GM19328 (cell line): Measurements from ENCODE around the gene FOXM1.

Experiments
- ATAC-seq: cut with Tn5 transposase; IDR thresholded peaks from one replicate; pipeline ENCODE4 v1.9.1; 2021; ENCODE audit warnings: mild to moderate bottlenecking, moderate library complexity; ENCODE audit not compliant: unreplicated experiment

FOXM1 gene

DNA sequence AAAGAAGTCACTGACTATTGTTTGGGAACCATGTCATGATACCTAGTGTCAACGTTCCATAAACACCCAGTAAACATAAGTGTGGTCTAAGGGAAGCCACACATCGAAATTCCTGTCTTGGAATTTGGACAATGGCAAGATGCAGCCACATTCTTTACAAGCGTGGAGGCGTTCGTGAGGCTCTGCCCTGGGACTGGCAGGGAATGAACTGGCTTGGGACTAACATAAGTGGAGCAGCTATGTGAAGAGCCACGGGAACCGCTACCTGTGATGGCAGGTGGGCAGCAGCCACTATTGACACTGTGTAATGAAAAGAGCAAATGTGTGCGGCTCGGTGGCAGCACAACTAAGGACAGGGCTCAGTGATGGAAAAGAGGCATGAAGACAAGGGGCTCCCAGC is 32.2 kb downstream of the FOXM1 start:
- ATAC-seq, result no peak

DNA sequence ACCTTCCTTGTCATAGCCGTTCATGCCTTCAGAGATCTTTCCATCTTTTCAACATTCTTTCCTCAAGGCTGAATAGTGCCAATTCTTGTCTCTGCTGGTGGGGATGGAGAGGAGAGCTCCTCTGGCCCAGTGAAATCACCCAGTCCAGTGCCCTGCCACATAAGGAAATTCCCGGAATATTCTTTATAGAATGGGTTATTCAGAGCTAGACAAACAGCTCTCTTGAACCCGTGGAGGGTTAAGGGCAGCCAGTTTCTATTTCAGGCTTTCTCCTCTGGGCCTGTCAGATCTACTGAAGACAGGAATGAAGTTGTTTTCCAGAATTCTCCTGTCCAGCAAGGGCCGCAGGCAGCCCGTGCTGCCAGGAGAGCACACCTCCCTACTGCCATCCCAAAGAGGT is 34.0 kb downstream of the FOXM1 start:
- ATAC-seq, result no peak

- ATAC-seq, result no peak
These were observed 35.8 kb downstream of the FOXM1 start for GRCh38 chr12:2841056-2841650.

- no peak for ATAC-seq
These were observed 40.4 kb downstream of the FOXM1 start for GRCh38 chr12:2836574-2836973.

DNA sequence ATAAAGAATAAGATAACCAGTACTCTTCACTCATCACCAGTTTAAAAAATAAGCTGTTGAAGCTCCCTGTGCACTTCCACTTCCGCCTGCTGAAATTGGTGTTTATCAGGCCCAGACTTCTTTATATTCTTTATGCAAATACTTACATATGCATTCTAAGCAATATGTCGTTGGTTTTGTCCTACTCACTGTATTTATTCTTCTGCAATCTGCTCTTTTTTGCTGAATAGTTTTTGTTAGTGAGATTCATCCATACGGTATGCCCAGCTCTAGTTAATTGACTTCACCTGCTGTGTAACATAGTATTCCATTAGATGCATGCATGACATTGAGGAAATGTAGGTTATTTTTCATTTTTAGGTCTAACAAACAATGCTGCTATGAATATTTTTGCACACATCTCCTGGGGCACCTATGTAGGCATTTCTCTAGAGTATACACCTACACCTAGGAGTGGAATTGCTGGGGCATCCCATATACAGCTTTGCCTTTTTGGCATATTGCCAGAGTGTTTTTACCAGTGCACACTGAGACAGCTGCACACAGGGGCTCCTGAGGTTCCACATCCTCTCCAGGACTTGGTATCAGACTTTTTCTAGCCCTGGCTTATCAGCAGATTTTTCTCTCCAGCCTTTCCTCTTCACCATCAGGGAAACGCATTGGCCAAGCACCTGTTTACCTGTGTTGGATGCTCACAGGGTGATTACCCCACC is 41.1 kb downstream of the FOXM1 start:
- no peak for ATAC-seq

DNA sequence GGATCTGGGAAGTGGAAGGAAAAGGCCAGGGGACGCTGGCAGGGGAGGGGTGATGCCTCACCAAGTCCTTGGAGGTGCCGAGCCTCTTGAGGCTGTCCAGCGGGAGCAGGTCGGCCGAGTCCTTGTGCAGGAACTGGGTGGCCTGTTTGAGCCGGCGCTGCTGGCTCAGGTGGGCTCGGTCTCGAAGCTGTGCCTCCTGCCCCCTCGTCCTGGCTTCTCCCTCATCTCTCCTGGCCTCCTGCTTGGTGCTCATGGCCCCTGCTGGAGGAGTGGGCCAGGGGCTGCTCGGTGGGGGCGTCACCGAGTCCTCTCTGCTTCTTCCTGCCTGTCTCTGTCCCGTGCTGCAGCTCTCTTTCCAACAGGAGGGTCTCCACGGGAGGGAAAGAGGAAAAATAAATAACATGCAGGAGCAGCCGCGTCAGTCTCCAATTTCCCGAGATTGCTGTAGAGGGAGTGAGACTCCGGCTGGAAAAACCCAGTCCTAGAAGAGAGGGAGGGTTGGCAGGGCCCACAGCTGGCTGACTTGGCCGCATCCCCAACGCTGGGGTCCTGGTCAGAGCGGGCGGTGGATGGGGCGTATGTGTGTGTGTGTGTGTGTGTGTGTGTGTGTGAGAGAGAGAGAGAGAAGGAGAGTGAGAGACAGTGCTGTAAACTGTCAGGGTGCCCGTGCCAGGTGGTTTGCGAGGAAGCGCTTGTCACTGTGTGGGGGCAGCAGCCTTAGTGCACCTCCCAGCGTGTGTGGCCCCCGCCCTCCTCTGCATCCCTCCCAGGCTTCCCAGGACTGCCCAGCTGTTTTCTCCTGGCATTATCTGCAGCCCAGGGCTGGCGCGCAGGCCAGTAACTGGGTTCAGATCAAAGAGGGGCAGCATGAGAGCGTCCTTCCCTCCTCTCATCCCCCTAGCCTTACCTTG is 42.1 kb downstream of the FOXM1 start, which contains the start of gene NRIP2:
Gene NRIP2, minus strand, starts transcription at position 455 of the 911 bp plus-strand sequence. Its CDS starts 52 bp downstream, at position 403.
- no peak for ATAC-seq

DNA sequence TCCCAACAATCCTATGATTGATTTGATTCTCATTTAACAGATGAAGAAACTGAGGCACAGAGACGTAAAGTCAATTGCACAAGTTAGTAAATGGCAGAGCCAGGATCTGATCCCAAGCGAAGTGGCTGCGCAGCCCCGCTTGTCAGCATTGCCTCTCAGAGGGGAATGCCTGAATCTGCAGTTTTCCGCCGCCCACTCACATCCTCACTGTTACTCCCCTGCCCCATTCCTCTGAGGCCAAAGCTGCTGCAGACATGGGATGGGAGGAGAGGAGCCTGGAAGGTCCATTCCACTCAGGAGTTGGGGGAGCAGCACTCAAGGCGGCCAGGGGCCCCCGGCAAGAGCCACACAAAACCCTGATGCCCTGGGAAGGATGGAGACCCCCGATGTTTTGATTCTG is 43.2 kb downstream of the FOXM1 start:
- no peak for ATAC-seq

DNA sequence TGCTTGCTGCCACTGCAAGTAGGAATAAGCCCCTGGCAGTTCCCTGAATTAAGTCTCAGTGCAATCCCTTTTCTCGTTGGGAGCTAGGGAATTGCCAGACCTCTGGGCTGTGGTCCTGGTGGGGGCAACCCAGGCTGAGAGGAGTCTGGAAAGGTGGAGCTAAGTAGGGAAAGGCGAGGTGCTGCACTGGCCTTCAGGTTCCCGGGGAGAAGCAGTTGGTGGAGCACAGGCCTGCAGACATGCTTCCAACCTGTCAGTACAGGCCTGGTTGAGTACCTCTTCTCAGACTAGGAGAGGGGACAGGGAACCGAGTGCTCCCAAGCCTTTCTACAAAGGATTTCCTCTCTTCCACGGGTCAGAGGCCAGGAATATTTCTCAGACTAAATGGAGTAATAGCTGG is 43.6 kb downstream of the FOXM1 start:
- ATAC-seq, result no peak

DNA sequence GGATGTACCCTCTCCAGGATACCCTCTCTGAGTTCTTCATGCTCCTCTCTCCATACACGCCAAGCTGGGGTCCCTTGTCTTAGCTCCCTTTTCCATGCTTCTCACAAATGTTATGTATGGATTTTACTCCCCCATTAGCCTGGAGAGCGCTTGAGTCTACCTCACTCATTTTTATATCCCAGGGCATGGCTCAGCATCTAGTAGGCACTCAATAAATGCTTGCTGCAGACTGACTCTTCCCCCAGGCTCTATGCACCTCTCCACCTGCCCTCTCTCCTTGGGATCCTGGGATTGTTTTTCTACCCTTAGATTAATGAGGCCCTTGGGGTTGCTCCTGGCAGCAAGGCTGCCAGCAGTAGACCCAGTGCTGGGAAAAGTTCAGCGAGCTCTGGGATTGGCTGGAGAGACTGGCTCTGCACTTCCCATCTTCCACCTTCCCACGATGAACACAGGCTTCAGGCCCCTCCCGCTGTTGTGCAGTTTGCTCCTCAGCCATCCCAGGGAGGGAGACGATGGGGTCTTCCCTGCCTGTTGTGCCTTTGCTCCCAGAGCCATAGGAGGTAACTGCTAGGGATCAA is 44.3 kb downstream of the FOXM1 start:
- no peak for ATAC-seq

DNA sequence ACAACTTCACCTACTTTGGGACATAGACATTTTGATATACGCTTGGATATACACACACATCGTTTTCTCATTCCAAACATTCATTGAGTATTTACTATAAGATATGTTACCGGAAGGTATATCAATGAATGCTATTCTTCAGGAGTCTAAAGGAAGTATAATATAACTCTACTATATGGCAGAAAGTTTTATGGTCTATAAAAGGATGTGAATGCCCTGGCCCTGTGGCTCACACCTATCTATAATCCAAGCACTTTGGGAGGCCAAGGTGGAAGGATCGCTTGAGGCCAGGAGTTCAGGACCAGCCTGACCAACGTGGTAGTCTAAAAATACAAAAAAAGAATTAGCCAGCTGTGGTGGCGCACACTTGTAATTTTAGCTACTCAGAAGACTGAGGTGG is 47.7 kb downstream of the FOXM1 start:
- ATAC-seq, result no peak

- ATAC-seq, result no peak
These were observed 50.1 kb downstream of the FOXM1 start for GRCh38 chr12:2826721-2827515.

GRCh38 chr12:2826036-2826435 is 50.9 kb downstream of the FOXM1 start:
- ATAC-seq, result no peak

DNA sequence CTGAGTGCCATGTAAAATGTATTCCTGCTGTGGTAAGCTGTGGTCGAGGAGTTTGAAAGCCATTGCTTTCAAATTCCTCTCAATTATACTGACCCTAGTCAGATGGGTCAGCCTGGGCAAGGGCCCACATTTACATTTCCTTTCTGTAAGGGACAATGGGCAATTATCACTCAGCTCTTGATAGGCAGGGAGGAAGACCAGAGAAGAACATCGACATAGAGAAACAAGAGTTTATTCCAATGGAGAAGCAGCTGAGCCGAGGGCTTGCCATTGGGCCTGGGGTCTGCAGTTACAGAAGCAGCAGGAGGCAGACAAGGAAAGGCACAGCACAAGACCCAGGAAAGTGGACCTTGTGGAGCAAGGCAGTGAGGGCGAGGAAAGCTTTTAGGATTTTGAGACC is 51.8 kb downstream of the FOXM1 start:
- ATAC-seq, result no peak

GRCh38 chr12:2824541-2824940 is 52.4 kb downstream of the FOXM1 start:
- ATAC-seq, result no peak

DNA sequence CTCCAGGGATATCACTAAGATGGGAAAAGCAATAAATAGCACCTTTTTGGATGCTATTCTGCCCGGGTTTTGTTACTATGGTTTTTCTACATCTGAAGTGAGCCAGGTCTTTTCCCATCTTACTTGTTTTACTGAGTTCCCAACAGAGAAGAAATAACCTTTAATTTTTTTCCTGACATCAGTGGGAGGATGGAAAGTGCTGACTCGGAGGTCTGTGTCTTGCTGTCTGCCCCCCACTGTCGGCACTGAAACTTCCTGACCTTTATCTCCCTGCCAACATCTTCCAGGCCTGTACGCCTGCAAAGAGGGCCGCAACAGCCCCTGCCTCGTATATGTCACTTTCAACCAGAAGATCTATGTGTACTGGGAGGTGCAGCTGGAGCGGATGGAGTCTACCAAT is 53.5 kb downstream of the FOXM1 start:
- no peak for ATAC-seq

DNA sequence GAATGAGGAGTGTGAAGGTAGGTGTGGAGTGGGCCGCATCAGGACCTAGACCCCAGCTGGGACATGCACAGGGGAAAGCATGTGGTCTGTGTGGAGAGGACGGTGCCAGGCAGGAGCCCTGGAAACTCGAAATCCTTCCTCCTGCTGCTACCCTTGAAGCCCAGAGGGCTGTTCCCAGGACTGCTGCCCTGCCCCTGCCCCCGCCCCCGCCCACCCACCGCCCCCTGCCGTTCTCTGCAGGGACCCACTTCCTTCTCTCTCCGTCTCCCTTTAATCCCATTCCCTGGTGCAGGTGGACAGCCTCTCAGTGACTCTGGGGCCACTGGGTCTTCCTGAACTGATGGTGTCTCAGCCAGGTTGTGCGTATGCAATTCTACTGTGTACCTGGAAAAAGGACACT is 56.5 kb downstream of the FOXM1 start:
- no peak for ATAC-seq

DNA sequence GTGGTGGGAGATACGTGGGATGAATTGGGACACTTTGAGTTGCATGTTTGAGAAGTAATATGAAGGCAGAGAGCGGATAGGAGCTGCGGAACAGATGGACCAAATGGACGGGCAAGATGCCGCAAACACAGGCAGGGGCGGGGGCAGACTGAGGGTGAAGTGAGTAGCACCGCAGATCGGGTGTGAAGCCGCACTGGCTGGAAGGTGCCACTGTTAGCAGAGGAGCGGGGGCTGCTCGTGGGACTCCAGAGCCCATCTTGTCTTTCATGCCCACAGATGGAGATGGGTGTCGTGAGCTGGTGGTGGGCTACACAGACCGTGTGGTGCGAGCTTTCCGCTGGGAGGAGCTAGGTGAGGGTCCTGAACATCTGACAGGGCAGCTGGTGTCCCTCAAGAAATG is 57.2 kb downstream of the FOXM1 start:
- ATAC-seq, result no peak

DNA sequence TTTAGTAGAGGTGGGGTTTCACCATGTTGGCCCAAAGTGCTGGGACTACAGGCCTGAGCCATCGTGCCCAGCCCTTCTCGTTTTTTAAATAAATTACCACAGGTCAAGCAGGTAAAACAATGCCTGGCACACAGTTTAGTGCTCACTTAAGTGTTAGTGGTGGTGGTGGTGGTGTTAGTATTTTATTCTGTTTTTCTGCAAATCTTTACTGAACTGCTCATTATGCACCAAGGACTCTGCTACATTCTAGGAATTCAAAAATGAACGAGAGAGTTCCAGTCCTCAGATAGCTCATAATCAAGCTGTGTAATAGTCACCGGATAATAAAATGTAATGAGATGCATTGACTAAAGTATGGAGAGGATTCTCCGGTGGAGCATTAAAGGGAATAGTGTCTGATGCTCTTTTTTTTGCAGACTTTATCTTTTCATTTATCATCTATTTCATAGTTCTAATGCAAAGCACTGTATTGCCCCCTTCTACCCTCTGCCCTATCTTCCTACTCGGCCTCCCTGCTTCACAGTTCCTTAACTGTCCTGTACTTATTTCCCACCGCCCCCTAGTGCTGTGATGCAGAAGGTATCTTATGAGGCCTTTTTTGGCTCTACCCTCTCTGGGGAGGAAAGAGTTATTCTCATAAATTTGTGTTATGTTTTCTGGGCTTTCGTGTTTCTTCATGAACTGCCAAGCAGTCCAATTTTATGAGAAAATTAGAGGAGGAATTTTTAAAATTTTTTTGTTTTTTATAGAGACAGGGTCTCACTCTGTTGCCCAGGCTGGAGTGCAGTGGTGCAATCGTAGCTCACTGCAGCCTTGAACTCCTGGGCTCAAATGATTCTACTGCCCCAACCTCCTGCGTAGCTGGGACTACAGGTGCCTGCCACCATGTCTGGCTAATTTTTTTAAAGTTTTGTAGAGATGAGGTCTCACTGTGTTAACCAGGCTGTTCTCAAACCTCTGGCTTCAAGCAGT is 63.5 kb downstream of the FOXM1 start:
- no peak for ATAC-seq
